GM21390 (cell line): ENCODE data around the gene ELP2.
"Not testable (repeated sequence)": the region's sequence is repeated elsewhere in the genome, so short reads cannot be mapped to it uniquely, and the experiment has no call there.

ENCODE experiments used
- ATAC-seq: cut with Tn5 transposase; IDR thresholded peaks from one replicate; pipeline ENCODE4 v1.9.1; 2021; ENCODE audit not compliant: unreplicated experiment

ELP2 gene

DNA sequence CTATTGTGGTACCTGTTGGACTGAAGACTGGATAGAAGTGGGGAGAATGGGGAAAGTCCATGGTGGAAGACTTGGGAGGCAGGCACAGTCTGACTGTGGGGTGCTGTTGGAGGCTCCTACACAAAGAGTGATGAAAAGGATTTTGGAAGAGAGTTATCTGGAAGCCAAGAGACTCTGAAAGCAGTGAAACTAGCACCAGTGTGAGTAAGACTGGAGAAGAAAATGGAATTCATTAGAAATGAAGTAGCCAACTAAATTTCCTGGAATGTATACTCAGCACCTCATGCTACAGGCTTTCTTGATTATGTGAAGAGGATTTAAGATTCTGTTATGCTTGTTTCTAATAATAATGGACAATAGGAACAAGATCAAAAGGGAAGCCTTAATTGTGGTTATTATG lies 27.7 kb downstream of the ELP2 start:
- no peak for ATAC-seq

DNA sequence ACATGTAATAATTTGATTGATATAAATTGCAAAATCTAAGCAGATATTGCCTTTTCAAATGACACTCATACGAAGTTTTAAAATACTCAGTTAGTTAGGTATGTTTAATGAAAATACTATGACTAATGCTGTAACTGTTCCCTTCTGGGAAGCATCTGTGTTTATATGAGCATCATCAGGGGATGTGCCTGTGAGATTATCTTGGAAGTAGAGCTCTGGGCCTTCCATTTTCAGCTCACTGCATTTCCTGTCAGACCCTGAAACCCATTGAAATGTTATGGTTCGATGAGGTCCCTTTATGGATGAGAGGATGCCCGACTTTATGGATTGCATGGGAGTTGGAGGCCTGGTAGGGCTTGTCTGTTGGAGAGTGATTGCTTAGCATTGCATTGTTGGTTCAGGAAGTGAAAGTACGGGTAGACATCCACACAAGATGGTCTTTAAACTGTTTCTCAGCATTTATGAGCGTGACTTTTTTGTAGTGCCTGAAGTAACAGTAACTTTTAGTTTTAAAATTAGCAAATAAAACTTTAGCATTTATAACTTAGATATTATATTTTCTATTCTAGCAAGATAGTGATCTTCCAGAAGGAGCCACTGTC lies 28.7 kb downstream of the ELP2 start:
- ATAC-seq, result no peak

DNA sequence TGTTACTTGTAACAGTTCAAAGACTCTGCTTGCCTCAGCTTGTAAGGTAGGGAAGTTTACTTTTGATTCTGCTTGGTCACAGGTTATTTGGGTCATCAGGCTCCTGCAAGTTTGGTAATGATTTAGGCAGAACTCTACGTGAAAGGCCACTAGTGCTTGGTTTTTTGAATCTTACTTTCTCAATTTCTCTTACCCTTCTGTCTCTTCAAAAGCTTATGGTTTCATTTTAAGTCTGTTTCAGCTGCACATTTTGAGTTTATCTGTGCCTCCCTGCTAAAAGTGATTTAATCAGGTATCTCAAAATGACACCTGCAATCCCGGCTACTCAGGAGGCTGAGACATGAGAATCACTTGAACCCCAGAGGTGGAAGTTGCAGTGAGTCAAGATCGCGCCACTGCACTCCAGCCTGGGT lies 31.3 kb downstream of the ELP2 start:
- ATAC-seq, result no peak

- no peak for ATAC-seq
Observed at GRCh38 chr18:36162981-36163380, 33.3 kb downstream of the ELP2 start.

GRCh38 chr18:36167692-36168218 lies 38.1 kb downstream of the ELP2 start:
- no peak for ATAC-seq

DNA sequence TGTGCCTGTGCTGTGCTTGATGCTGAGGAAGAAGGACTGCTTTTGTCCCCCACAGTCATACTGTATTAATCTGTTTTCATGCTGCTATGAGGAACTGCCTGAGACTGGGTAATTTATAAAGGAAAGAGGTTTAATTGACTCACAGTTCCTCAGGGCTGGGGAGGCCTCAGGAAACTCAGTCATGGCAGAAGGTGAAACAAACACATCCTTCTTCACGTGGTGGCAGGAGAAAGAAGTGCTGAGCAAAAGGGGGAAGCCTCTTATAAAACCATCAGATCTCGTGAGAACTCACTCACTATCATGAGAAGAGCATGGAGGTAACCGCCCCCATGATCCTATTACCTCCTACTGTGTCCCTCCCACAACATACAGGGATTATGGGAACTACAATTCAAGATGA lies 38.6 kb downstream of the ELP2 start:
- not testable (repeated sequence) for ATAC-seq

- no peak for ATAC-seq
Observed at GRCh38 chr18:36169938-36170337, 40.2 kb downstream of the ELP2 start.

- ATAC-seq, result no peak
Observed at GRCh38 chr18:36175481-36175880, 45.8 kb downstream of the ELP2 start.

- no peak for ATAC-seq
Observed at GRCh38 chr18:36176177-36176584, 46.5 kb downstream of the ELP2 start.

DNA sequence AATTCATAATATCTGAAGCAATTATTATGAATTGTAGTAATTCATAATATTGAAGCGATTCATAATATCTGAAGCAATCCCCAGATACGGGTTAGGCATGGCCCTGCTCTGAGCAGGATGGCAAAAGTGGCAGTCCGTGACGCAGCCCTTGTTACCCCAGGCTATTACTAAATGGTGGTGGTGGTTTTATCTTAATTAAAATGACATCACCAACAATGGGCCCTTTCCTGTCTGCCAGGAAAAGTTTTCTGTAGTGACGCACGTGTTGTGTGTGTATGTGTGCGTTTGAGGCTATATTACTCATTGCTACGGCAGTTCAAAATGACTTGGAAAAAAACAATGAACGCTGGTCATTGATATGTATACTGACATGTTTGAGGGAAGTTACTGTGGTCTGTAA lies 47.0 kb downstream of the ELP2 start:
- no peak for ATAC-seq

GRCh38 chr18:36177913-36178312 lies 48.2 kb downstream of the ELP2 start:
- ATAC-seq, result no peak

DNA sequence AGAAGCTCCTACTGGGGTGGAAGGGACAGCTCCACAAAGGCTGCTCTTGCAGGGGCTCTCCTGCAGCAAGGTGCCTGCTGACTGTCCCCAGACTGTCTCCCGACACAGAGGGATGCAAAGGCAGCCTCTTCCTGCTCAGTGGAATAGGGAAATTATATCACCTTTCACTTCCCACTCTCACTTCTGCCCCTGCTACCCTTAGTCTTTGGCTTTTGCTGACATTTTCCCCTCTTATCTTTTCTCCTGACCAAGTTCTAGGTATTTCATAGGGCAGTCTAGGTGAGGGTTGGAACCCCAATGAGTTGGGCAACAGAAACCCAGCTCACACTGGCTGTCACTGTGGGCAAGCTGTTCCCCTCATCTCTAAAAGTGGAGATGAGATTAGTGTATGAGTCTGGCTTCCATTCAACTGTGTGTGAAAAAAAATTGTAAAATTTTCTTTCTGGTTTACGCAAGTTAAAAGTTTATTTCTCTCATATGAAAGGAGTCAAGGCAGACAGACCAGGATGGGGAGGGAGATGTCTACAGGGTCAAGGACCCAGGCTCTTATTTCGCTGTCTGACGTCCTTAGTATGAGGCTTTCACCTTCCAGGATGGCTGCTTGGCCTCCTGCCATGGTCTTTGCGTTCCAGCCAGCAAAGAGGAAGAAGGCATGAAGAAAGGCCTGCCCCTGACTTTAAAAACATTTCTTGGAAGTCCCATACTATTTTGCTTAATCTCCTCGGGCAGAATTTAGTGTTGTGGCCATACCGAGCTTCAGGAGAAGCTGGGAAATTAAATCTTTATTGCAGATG lies 50.1 kb downstream of the ELP2 start:
- peak; percentile 44 for ATAC-seq

- no peak for ATAC-seq
Observed at GRCh38 chr18:36181441-36181840, 51.7 kb downstream of the ELP2 start.

GRCh38 chr18:36181898-36182506 lies 52.3 kb downstream of the ELP2 start:
- ATAC-seq, result no peak

GRCh38 chr18:36183033-36183432 lies 53.3 kb downstream of the ELP2 start:
- ATAC-seq, result no peak

- ATAC-seq, result no peak
Observed at GRCh38 chr18:36183987-36184386, 54.3 kb downstream of the ELP2 start.

- no peak for ATAC-seq
Observed at GRCh38 chr18:36185157-36185556, 55.5 kb downstream of the ELP2 start.

DNA sequence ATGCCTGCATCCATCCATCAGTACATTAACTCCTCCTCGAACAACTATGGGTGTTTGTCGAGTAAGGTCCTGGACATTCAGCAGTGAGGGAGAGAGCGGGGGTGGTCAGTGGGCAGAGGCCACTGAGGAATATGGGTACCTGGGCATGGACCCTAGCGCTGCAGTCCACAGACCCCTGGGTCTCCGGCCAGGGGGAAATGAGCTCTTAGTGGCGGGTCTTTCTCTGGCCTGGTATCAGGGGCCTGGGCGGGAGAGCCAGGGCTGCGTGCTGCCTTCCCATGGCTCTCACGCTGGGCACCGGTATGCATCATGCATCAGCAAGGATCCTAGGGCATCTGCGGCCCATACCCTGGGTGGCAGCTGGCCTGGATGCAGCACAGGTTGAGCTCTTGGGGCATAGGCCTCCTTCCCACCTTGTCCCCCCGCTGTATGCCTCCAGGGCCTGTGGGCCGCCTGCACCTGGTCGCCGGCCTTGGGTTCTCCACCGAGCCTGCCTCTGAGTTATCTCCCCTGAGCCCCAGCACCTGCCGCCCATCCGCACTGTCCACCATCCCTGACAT lies 56.3 kb downstream of the ELP2 start:
- ATAC-seq, result no peak

GRCh38 chr18:36186461-36187192 lies 56.9 kb downstream of the ELP2 start:
- ATAC-seq, result no peak

DNA sequence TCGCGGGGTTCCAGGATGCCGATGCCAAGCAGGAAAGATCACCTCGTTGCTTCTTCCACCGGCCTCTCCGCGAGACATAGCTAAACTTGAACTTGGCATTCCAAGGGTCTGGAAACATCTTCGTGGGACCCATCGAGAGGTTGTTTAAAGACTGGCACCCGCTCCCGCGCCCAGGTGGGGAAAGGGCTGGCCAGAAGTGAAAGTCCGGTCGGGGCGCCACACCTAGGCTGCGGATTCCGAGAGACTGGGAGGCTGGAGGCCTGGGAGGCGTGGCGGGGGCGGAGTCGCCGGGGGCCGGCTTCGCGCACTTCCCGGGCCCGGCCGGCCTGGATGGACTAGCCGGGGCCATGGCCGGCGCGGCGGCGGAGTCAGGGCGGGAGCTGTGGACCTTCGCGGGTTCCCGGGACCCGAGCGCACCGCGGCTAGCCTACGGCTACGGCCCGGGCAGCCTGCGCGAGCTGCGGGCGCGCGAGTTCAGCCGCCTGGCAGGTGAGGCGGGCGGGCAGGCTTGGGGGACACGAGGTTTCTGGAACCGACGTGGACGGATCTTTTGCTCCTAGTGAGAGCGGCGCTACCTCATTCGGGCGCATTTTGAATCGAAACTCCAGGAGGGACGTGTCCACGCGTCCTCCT lies 57.6 kb downstream of the ELP2 start, which contains the start of gene MOCOS:
Gene MOCOS (plus strand): TSS at position 305 of the 633 bp plus-strand sequence. CDS start 43 bp downstream, at position 348.
- ATAC-seq, result peak; percentile 81
